PFSK-1 (cell line): ENCODE measurements around the gene PTPRM.

Experiments used
- FOXP2 ChIP-seq: optimal IDR thresholded peaks from 2 replicates; pipeline ENCODE3; 2011; ENCODE audit warnings: borderline replicate concordance, control low read depth, inconsistent platforms; ENCODE audit not compliant: insufficient read depth; ENCODE audit errors: extremely low read length, extremely low read depth
- POLR2AphosphoS5 ChIP-seq: IDR thresholded peaks from 2 replicates; pipeline ENCODE4 v1.6.1; 2012; ENCODE audit warnings: low read depth, mild to moderate bottlenecking, control low read depth, low read length, moderate library complexity
- SIN3A ChIP-seq: IDR thresholded peaks from 2 replicates; pipeline ENCODE4 v1.6.1; 2012; ENCODE audit warnings: mild to moderate bottlenecking, low read length, moderate library complexity, borderline replicate concordance; ENCODE audit not compliant: insufficient read depth
- TAF1 ChIP-seq: IDR thresholded peaks from 2 replicates; pipeline ENCODE4 v1.6.1; 2012; ENCODE audit warnings: low read length, control low read depth, borderline replicate concordance; ENCODE audit not compliant: insufficient read depth
- TF ChIP-seq, protein P1 (sequence below), 2 experiments: IDR thresholded peaks; 2 replicates each; pipeline versions ENCODE4 v1.6.1 to v1.8.0; 2011 to 2012; ENCODE audit warnings: low read depth in 2 of 2, low read length in 2 of 2, control low read depth in 1 of 2, inconsistent platforms in 1 of 2, mild to moderate bottlenecking in 1 of 2, moderate library complexity in 1 of 2; ENCODE audit not compliant: insufficient read depth in 1 of 2

PTPRM gene

DNA sequence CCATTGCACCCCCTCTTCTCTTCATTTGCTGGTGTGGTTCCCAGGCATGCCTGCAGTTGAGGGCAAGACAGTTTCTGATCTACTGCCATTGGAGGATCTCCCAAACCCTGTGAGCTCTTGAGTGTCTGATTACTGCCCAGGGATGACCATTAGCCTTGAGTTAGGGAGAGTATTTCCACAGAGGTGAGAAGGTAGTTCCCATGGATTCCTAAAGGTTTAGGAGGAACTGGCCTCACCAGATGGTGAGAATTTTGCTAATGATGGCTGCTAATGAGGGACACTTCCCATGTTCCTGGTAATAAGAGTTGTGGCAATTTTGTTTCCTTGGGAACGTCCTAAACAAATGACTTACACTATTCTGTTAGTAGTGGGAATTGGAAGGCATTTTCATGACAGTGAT lies 42.5 kb downstream of the PTPRM start:
- no peak for TF ChIP-seq FOXP2
- no peak for TF ChIP-seq POLR2AphosphoS5
- no peak for TF ChIP-seq SIN3A
- no peak for TF ChIP-seq TAF1
- TF ChIP-seq, protein P1, sequence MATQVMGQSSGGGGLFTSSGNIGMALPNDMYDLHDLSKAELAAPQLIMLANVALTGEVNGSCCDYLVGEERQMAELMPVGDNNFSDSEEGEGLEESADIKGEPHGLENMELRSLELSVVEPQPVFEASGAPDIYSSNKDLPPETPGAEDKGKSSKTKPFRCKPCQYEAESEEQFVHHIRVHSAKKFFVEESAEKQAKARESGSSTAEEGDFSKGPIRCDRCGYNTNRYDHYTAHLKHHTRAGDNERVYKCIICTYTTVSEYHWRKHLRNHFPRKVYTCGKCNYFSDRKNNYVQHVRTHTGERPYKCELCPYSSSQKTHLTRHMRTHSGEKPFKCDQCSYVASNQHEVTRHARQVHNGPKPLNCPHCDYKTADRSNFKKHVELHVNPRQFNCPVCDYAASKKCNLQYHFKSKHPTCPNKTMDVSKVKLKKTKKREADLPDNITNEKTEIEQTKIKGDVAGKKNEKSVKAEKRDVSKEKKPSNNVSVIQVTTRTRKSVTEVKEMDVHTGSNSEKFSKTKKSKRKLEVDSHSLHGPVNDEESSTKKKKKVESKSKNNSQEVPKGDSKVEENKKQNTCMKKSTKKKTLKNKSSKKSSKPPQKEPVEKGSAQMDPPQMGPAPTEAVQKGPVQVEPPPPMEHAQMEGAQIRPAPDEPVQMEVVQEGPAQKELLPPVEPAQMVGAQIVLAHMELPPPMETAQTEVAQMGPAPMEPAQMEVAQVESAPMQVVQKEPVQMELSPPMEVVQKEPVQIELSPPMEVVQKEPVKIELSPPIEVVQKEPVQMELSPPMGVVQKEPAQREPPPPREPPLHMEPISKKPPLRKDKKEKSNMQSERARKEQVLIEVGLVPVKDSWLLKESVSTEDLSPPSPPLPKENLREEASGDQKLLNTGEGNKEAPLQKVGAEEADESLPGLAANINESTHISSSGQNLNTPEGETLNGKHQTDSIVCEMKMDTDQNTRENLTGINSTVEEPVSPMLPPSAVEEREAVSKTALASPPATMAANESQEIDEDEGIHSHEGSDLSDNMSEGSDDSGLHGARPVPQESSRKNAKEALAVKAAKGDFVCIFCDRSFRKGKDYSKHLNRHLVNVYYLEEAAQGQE (IDR thresholded peaks at IDR 0.05; ENCODE audit: insufficient read depth in 1 of 2, low read depth in 2 of 2, low read length in 2 of 2): no peak

DNA sequence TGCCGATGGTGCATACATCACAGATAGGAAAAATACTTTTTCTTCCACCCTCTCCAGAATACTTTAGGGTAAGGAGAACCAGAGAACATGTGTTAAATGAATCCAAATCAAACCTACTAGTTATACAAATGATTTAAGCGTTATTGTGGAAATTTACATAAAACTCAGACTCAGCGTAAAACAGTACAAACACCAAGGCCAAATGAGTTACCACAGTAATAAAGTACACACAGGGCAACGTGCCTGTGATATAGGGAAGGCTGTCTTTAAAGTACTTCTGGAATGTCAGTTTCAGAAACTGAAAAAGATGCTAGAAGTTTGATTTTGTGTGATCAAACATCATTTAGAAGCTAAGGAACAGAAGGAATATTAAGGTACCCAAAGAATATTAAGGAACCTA lies 46.9 kb downstream of the PTPRM start:
- no peak for TF ChIP-seq POLR2AphosphoS5
- no peak for TF ChIP-seq FOXP2
- no peak for TF ChIP-seq SIN3A
- TF ChIP-seq, protein P1 (IDR thresholded peaks at IDR 0.05; ENCODE audit: insufficient read depth in 1 of 2, low read depth in 2 of 2, low read length in 2 of 2): no peak
- no peak for TF ChIP-seq TAF1

DNA sequence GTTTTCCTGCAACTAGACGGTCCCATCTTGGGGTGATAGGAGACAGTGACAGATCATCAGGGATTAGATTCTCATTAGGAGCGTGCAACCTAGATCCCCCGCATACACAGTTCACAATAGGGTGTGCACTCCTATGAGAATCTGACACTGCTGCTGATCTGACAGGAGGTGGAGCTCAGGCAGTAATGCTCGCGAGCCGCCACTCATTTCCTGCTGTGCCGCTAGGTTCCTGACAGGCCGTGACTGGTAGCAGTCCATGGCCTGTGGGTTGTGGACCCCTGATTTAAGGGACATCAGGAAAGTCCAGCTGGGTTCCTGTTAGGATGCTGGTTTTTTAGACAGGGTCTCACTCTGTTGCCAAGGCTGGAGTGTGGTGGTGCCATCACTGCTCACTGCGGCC lies 48.7 kb downstream of the PTPRM start:
- no peak for TF ChIP-seq TAF1
- no peak for TF ChIP-seq SIN3A
- no peak for TF ChIP-seq POLR2AphosphoS5
- TF ChIP-seq, protein P1 (IDR thresholded peaks at IDR 0.05; ENCODE audit: insufficient read depth in 1 of 2, low read depth in 2 of 2, low read length in 2 of 2): no peak
- TF ChIP-seq FOXP2: no peak

DNA sequence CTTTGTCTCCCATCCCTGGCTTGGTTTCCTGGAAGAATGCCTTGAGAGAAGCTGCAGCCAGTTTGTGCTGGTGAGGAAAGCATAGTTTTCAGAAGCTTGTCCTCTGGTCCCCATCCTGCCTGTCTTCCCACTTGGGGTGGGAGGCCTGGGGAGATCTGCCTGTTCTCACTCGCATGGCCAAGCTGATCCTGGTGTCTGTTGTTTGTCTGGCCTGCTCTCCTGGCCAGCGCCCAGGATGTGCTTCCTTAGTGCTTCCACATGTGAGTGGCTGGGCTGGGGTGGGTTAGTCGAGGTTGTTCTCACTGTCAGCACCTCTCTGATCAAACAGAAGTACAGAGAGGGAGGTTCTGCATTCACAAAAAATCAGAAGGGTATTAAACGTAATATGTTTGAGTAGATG lies 49.5 kb downstream of the PTPRM start:
- TF ChIP-seq FOXP2 (no peak), SIN3A (no peak)

DNA sequence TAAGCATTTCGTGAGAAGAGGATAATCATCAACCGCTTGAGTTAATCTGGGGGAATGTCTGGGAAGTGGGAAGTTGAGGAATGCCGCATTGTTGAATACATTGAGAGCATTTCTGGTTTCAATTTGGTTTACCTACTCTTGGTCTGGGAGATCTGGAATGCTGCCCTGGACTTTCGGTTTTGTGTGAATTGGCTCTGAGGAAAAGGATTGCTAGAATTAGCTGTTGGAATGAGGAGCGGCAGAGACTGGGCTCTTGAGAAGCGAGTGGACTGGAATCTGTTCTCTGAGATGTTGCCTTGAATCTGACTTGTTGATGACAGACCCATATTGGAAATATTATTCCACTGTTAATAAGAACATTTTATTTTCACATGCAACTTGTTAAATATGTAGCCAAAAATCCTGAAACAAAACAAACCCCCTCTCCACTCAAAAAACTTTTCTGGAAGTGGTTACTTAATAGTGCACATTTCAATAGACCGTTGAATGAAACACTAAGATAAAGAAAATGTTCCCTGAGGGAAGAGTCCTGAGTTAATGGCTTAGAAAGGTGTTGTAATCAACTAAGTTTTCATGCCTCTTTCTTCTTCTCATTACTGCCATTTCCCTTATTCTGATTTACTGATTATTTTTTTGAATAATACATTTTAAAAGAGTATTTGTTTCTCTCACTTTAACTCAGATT lies 50.8 kb downstream of the PTPRM start:
- TF ChIP-seq, protein P1 (IDR thresholded peaks at IDR 0.05; ENCODE audit: insufficient read depth in 1 of 2, low read depth in 2 of 2, low read length in 2 of 2): no peak
- TF ChIP-seq POLR2AphosphoS5 (no peak), SIN3A (no peak), FOXP2 (no peak), TAF1 (no peak)
